K562 (cell line): ENCODE data around the gene LECT2. TPM values are rescaled to one million over a fixed set of nuclear protein-coding genes. Genes with fewer than 3 reads are reported as not detected.

Source experiments
- C11orf30 ChIP-seq: fragments of 450-650 bp; IDR thresholded peaks from 2 replicates; pipeline ENCODE4 v1.6.1; 2016; ENCODE audit warnings: low read depth, mild to moderate bottlenecking
- ETS1 ChIP-seq: conservative IDR thresholded peaks from 2 replicates; pipeline ENCODE4 v1.6.1; 2011; ENCODE audit warnings: low read depth, mild to moderate bottlenecking, low read length; ENCODE audit not compliant: control insufficient read depth
- NKRF ChIP-seq: fragments of 450-650 bp; IDR thresholded peaks from 2 replicates; pipeline ENCODE4 v1.6.1; 2016; ENCODE audit warnings: borderline replicate concordance
- TCF7L2 ChIP-seq: fragments of 150-350 bp; IDR thresholded peaks from 2 replicates; pipeline ENCODE4 v1.6.1; 2016; ENCODE audit warnings: low read depth, mild to moderate bottlenecking, low read length, moderate library complexity
- ZNF318 ChIP-seq, 2 experiments: fragments of 450-650 bp; IDR thresholded peaks; 2 replicates each; pipeline ENCODE4 v1.6.1; 2016; ENCODE audit warnings: mild to moderate bottlenecking in 2 of 2, borderline replicate concordance in 1 of 2, low read depth in 1 of 2, moderate library complexity in 1 of 2
- ZNF740 ChIP-seq, 3 experiments: fragments of 200-800 bp in 1 of 3; sonication (Bioruptor generic) in 1 of 3; sonication (generic) in 1 of 3; formaldehyde crosslinking in 1 of 3; IDR thresholded peaks; 2 replicates each; pipeline versions ENCODE4 v1.6.1 to v1.8.0; 2016 to 2022; ENCODE audit warnings: mild to moderate bottlenecking in 2 of 3, missing compliant biosample characterization in 2 of 3, missing genetic modification characterization in 2 of 3, missing genetic modification reagents in 1 of 3
- polyA plus RNA-seq, 8 experiments: library from polyadenylated mRNA; depleted of rRNA in 4 of 8; stranded (reverse) in 5 of 8; unstranded in 3 of 8; fragments of >200 nt; fragmentation: Nextera tagmentation in 2 of 8; fragmentation: Illumina TruSeq in 1 of 8; extraction: Ambion mirVana in 2 of 8; extraction: Trizol in 1 of 8; gene quantifications; 2 replicates each; pipeline versions ENCODE4 v1.2.1 to v1.2.3, GENCODE V29; 2011 to 2014; ENCODE audit warnings: inconsistent platforms in 1 of 8, missing spikeins in 1 of 8
- total RNA-seq, 7 experiments: library from RNA; depleted of rRNA in 6 of 7; stranded (reverse); fragments of >200 nt in 6 of 7; fragmentation: Illumina TruSeq in 2 of 7; extraction: Trizol in 2 of 7; gene quantifications; 2 replicates each; pipeline versions ENCODE4 v1.2.1 to v1.2.3, GENCODE V29; 2011 to 2021; ENCODE audit warnings: low replicate concordance in 1 of 7

The LECT2 gene
- total and polyA plus RNA-seq, 9 of the 15 experiments (the other 6 are each of a cell fraction or from before 2014, with no cell fraction given), result not detected

GRCh38 chr5:135966790-135967189 is 12.0 kb upstream of the LECT2 start (continued):
- TF ChIP-seq ZNF318 (IDR thresholded peaks at IDR 0.05; ENCODE audit: borderline replicate concordance in 1 of 2, low read depth in 1 of 2) (no peak), ETS1 (no peak), NKRF (no peak), ZNF740 (CRISPR knock-in tag; IDR thresholded peaks at IDR 0.05) (no peak), ZNF740 (tag; IDR thresholded peaks at IDR 0.05) (no peak), C11orf30 (peak; percentile 84), TCF7L2 (no peak)
